ENCODE data around the gene CYLD. TPM values are rescaled to one million over a fixed set of nuclear protein-coding genes. Genes with fewer than 3 reads are reported as not detected.

CYLD gene
- total RNA-seq, 1 donor from 2014 or later, result 27.8 TPM

DNA sequence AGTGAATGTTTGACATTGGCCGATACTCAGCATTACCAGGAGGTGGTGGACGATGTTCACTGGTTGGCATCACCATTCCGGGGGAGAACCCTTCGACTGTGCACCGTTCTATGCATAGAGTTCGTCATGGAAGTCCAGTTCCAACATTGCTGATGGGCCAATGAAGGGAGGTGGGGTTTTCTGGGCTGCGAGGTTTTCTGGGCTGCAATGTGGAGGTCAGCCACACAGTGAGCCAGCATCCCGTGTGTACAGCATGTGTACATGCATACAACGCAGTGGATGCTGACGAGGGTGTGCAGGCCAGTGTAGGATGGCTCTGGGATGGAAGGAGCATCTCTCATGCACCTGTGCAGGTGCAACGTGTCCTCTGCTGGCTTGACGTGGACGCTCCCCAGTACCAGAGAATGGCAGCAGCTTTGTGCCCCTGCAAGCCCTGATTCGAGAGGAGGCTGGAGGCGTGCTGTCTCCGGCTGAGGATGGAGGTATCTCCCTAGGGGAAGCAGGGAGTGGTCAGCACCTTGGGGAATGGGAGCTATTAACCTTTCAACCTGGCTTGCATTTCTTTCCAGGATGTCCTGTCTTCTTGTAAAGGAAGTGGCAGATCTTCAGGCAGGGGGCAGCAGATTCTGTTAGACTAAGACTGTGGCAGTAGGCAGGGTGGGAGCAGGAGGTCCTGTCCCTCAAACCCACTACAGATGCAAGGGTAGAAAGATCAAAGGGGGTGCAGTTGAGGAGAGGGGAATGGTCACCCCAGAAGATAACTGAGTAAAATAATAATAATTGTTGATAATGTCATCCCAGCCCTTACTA is 98.2 kb downstream of the CYLD start:
- peaks cover 19% of the 10 kb centered on the region for H3K27me3 Mint-ChIP-seq (ENCODE audit: unreplicated experiment)
- no peaks in the 10 kb centered on the region for H3K9me3 Mint-ChIP-seq (ENCODE audit: unreplicated experiment)
- H3K27ac Mint-ChIP-seq (ENCODE audit: unreplicated experiment), result no peak overlapping the region
- H3K4me1 Mint-ChIP-seq (ENCODE audit: unreplicated experiment), result no peaks in the 10 kb centered on the region
- no peak overlapping the region for H3K4me3 Mint-ChIP-seq (ENCODE audit: unreplicated experiment)
- peak; percentile 73 for DNase-seq (ENCODE audit: extremely low spot score, unreplicated experiment)
- H3K36me3 Mint-ChIP-seq (ENCODE audit: unreplicated experiment), result no peaks in the 10 kb centered on the region
- TF ChIP-seq, protein P1, sequence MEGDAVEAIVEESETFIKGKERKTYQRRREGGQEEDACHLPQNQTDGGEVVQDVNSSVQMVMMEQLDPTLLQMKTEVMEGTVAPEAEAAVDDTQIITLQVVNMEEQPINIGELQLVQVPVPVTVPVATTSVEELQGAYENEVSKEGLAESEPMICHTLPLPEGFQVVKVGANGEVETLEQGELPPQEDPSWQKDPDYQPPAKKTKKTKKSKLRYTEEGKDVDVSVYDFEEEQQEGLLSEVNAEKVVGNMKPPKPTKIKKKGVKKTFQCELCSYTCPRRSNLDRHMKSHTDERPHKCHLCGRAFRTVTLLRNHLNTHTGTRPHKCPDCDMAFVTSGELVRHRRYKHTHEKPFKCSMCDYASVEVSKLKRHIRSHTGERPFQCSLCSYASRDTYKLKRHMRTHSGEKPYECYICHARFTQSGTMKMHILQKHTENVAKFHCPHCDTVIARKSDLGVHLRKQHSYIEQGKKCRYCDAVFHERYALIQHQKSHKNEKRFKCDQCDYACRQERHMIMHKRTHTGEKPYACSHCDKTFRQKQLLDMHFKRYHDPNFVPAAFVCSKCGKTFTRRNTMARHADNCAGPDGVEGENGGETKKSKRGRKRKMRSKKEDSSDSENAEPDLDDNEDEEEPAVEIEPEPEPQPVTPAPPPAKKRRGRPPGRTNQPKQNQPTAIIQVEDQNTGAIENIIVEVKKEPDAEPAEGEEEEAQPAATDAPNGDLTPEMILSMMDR (IDR thresholded peaks at IDR 0.05), result no peak

DNA sequence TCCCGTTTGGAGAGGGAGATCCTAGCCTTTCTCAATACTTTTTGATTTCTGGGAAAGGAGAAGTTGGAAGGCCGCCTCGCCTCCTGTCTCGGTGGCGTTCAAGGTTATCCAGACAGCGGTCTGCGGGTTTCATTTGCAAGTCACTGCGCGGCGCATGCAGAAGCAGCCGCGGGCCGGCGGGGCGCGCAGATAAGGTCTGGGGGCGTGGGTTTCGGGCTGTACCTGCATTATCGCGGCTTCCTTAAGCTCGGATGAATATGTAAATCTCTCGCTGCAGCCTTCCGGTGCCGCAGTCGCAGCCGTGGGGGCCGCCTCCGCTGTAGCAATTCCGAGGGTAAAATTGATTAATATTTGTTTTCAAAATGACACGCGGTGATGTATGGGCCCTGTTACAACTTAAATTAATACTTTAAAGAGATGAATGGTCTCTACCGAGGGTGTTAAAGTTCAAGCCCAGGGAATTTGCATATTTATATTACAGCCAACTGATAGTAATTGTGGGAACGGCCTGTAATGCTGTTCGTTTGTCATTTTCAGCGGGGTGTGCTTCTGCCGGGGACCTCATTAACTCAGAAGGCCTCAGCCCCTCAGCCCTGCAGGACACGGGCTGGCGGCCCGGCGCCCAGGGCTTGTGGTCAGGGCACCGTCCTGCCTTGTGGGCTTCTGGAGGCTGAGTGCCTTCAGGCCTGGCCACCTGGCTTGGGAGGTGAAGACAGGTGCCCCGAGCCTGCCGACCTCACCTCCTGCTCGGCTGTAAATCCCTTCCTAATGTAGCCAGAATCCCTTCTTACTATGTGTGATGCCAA is 99.4 kb downstream of the CYLD start:
- peak; percentile 80 for DNase-seq (ENCODE audit: extremely low spot score, unreplicated experiment)
- no peak overlapping the region for H3K27ac Mint-ChIP-seq (ENCODE audit: unreplicated experiment)
- peaks cover 19% of the 10 kb centered on the region for H3K27me3 Mint-ChIP-seq (ENCODE audit: unreplicated experiment)
- H3K4me1 Mint-ChIP-seq (ENCODE audit: unreplicated experiment), result no peaks in the 10 kb centered on the region
- no peaks in the 10 kb centered on the region for H3K36me3 Mint-ChIP-seq (ENCODE audit: unreplicated experiment)
- no peaks in the 10 kb centered on the region for H3K9me3 Mint-ChIP-seq (ENCODE audit: unreplicated experiment)
- TF ChIP-seq, protein P1 (IDR thresholded peaks at IDR 0.05), result no peak
- H3K4me3 Mint-ChIP-seq (ENCODE audit: unreplicated experiment), result no peak overlapping the region

DNA sequence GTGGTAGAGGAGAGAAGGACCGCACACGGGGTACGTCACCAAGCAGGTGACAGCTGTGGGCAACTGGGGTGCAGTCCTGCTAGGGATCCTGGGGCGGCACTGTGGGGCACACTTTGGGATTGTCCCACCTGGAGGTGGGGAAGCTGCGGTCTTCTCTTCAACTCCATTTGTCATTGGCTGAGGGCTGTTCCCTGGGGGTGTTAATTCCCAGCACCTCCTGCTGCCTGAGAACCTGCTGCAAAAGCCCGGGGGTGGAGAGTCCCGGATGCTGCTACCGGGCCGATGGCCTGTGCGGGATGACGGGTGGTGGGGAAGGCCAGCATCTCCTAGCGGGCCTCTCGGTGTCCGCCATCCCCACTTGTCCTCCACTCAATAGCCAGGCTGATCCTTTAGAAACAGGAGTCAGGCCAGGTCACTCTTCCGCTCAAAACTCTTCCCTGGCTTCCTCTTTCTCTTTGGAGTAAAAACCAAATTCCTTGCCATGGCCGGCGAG is 100.2 kb downstream of the CYLD start:
- TF ChIP-seq, protein P1 (IDR thresholded peaks at IDR 0.05), result no peak
- DNase-seq (ENCODE audit: extremely low spot score, unreplicated experiment), result peak; percentile 75
- Mint-ChIP-seq H3K27me3 (ENCODE audit: unreplicated experiment) (peaks cover 19% of the 10 kb centered on the region), H3K36me3 (ENCODE audit: unreplicated experiment) (no peaks in the 10 kb centered on the region), H3K4me1 (ENCODE audit: unreplicated experiment) (no peaks in the 10 kb centered on the region), H3K9me3 (ENCODE audit: unreplicated experiment) (no peaks in the 10 kb centered on the region), H3K4me3 (ENCODE audit: unreplicated experiment) (no peak overlapping the region), H3K27ac (ENCODE audit: unreplicated experiment) (no peak overlapping the region)

DNA sequence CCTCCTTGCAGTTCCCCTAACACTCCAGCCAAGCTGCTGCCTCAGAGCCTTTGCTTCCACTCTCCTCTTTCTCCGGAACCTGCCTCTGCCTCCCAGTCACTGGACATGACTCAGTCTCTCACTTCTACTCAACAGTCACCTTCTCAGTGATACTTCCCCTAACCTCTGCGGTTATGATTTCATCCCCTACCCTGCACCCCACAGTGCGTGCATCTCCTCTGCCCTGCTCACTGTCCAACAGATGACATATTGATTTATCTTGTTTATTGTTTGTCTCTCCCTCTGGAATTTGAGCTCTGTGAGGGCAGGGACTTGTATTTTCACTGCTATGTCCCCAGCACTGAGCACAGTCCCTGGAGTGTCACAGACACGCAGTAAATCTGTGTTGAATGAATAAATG is 100.7 kb downstream of the CYLD start:
- Mint-ChIP-seq H3K27ac (ENCODE audit: unreplicated experiment) (no peak overlapping the region), H3K27me3 (ENCODE audit: unreplicated experiment) (peaks cover 19% of the 10 kb centered on the region), H3K9me3 (ENCODE audit: unreplicated experiment) (no peaks in the 10 kb centered on the region), H3K4me3 (ENCODE audit: unreplicated experiment) (no peak overlapping the region), H3K36me3 (ENCODE audit: unreplicated experiment) (no peaks in the 10 kb centered on the region), H3K4me1 (ENCODE audit: unreplicated experiment) (no peaks in the 10 kb centered on the region)
- TF ChIP-seq, protein P1 (IDR thresholded peaks at IDR 0.05), result no peak
- peak; percentile 62 for DNase-seq (ENCODE audit: extremely low spot score, unreplicated experiment)

DNA sequence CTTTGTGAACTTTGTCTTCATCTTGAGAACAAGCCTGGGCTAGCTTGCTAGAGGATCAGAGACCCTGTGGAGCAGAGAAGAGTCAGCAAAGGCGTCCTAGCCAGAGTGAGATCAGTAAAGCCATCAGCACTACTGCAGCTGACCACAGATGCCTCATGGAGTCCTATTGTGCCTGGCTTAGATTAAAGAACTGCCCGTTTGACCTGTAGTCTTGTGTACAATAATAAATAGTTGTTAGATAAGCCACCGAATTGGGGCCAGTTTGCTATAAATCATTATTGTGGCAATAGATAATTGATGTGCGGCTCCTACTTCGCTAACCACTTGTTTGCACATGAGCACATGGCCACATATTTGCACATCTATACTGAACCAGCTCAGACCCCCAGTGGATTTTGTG is 103.0 kb downstream of the CYLD start:
- no peaks in the 10 kb centered on the region for H3K9me3 Mint-ChIP-seq (ENCODE audit: unreplicated experiment)
- H3K4me3 Mint-ChIP-seq (ENCODE audit: unreplicated experiment), result no peak overlapping the region
- no peaks in the 10 kb centered on the region for H3K4me1 Mint-ChIP-seq (ENCODE audit: unreplicated experiment)
- no peak overlapping the region for H3K27ac Mint-ChIP-seq (ENCODE audit: unreplicated experiment)
- TF ChIP-seq, protein P1 (IDR thresholded peaks at IDR 0.05), result no peak
- H3K27me3 Mint-ChIP-seq (ENCODE audit: unreplicated experiment), result peaks cover 17% of the 10 kb centered on the region
- DNase-seq (ENCODE audit: extremely low spot score, unreplicated experiment), result no peak
- H3K36me3 Mint-ChIP-seq (ENCODE audit: unreplicated experiment), result no peaks in the 10 kb centered on the region

Measured in osteocyte (in vitro differentiated cells).